Hematopoietic multipotent progenitor cell treated with erythropoietin and hydrocortisone succinate and interleukin-3 and kit ligand, for 6 days (in vitro differentiated cells): ENCODE measurements around the gene ATP11A.

Source experiments
- DNase-seq: peaks from one replicate; pipeline ENCODE4 v3.0.0-alpha.2; 2015

The ATP11A gene

GRCh38 chr13:112711528-112712265 is 21.9 kb downstream of the ATP11A start:
- peak; percentile 95 for DNase-seq

- no peak for DNase-seq
Measured at GRCh38 chr13:112712451-112713207, 22.8 kb downstream of the ATP11A start.

GRCh38 chr13:112713517-112714253 is 23.8 kb downstream of the ATP11A start:
- DNase-seq: peak; percentile 45

GRCh38 chr13:112714376-112715174 is 24.7 kb downstream of the ATP11A start:
- peak; percentile 30 for DNase-seq

- no peak for DNase-seq
Measured at GRCh38 chr13:112715210-112715609, 25.4 kb downstream of the ATP11A start.

GRCh38 chr13:112715715-112716460 is 26.1 kb downstream of the ATP11A start:
- DNase-seq: no peak

- no peak for DNase-seq
Measured at GRCh38 chr13:112716461-112716820, 26.6 kb downstream of the ATP11A start.

- DNase-seq: no peak
Measured at GRCh38 chr13:112716841-112717520, 27.1 kb downstream of the ATP11A start.

GRCh38 chr13:112718318-112718717 is 28.5 kb downstream of the ATP11A start:
- DNase-seq: no peak

- no peak for DNase-seq
Measured at GRCh38 chr13:112719016-112719415, 29.2 kb downstream of the ATP11A start.

GRCh38 chr13:112719556-112719955 is 29.7 kb downstream of the ATP11A start:
- DNase-seq: no peak

GRCh38 chr13:112720251-112720650 is 30.4 kb downstream of the ATP11A start:
- no peak for DNase-seq

- DNase-seq: no peak
Measured at GRCh38 chr13:112720814-112721197, 31.0 kb downstream of the ATP11A start.

- DNase-seq: no peak
Measured at GRCh38 chr13:112721198-112722104, 31.6 kb downstream of the ATP11A start.

- peak; percentile 89 for DNase-seq
Measured at GRCh38 chr13:112722433-112723263, 32.8 kb downstream of the ATP11A start.

- DNase-seq: no peak
Measured at GRCh38 chr13:112723771-112724170, 33.9 kb downstream of the ATP11A start.

- DNase-seq: no peak
Measured at GRCh38 chr13:112724788-112725345, 35.0 kb downstream of the ATP11A start.

- peak; percentile 43 for DNase-seq
Measured at GRCh38 chr13:112725346-112726015, 35.6 kb downstream of the ATP11A start.
